GM23338 (cell line): ENCODE measurements around the gene PARD6B. TPM values are rescaled to one million over a fixed set of nuclear protein-coding genes. Genes with fewer than 3 reads are reported as not detected.

Experiments
- ATAC-seq: fragments of 200-7000 bp; cut with Tn5 transposase; 3 replicates; pipeline ENCODE4 v1.9.1; 2020
- DNase-seq: peaks from one replicate; pipeline ENCODE4 v3.0.0-alpha.2; 2015; ENCODE audit warnings: low spot score
- H2AFZ ChIP-seq: fragments of 200-600 bp; sonication (generic); 2 replicates; pipeline ENCODE4 v1.8.0; 2016; ENCODE audit warnings: antibody characterized with exemption, mild to moderate bottlenecking, moderate library complexity
- H3F3A ChIP-seq: fragments of 200-600 bp; sonication (generic); replicated peaks from 2 replicates; pipeline ENCODE4 v1.8.0; 2017; ENCODE audit warnings: antibody characterized with exemption, mixed run types, low read depth
- H3K27ac ChIP-seq: fragments of 200-600 bp; sonication (generic); 2 replicates; pipeline ENCODE4 v1.6.1; 2016; ENCODE audit warnings: low read depth
- H3K27me3 ChIP-seq: fragments of 200-600 bp; sonication (generic); 2 replicates; pipeline ENCODE4 v1.8.0; 2016; ENCODE audit warnings: mild to moderate bottlenecking, mixed run types, moderate library complexity; ENCODE audit not compliant: insufficient read depth
- H3K36me3 ChIP-seq: fragments of 200-600 bp; sonication (generic); 2 replicates; pipeline ENCODE4 v1.8.0; 2016; ENCODE audit warnings: mild to moderate bottlenecking; ENCODE audit not compliant: insufficient read depth
- H3K4me1 ChIP-seq: fragments of 200-600 bp; sonication (generic); 2 replicates; pipeline ENCODE4 v1.8.0; 2016; ENCODE audit warnings: mild to moderate bottlenecking, moderate library complexity; ENCODE audit not compliant: insufficient read depth
- H3K4me2 ChIP-seq: fragments of 200-600 bp; sonication (generic); 2 replicates; pipeline ENCODE4 v1.7.1; 2017; ENCODE audit warnings: mixed run types
- H3K4me3 ChIP-seq: fragments of 200-600 bp; sonication (generic); 2 replicates; pipeline ENCODE4 v1.6.1; 2016; ENCODE audit warnings: mixed run types
- H3K79me2 ChIP-seq: fragments of 200-600 bp; sonication (generic); replicated peaks from 2 replicates; pipeline ENCODE4 v1.8.0; 2017; ENCODE audit warnings: mild to moderate bottlenecking; ENCODE audit not compliant: insufficient read depth
- H3K9me2 ChIP-seq: fragments of 200-600 bp; sonication (generic); 2 replicates; pipeline ENCODE4 v1.8.0; 2017; ENCODE audit not compliant: insufficient read depth
- H4K20me1 ChIP-seq: fragments of 200-600 bp; sonication (generic); replicated peaks from 2 replicates; pipeline ENCODE4 v1.8.0; 2017; ENCODE audit warnings: mild to moderate bottlenecking; ENCODE audit not compliant: insufficient read depth
- H3K27ac Mint-ChIP-seq: 2 replicates; pipeline ENCODE4 v1.8.0; 2020; ENCODE audit warnings: inconsistent platforms, mild to moderate bottlenecking, moderate library complexity, mixed read lengths
- H3K27me3 Mint-ChIP-seq: 3 replicates; pipeline ENCODE4 v1.8.0; 2022; ENCODE audit warnings: low read depth, mild to moderate bottlenecking, moderate library complexity, mixed read lengths, inconsistent platforms; ENCODE audit not compliant: insufficient read depth, poor library complexity
- H3K36me3 Mint-ChIP-seq: 3 replicates; pipeline ENCODE4 v1.8.0; 2021; ENCODE audit warnings: low read depth, mild to moderate bottlenecking, inconsistent platforms, moderate library complexity, mixed read lengths
- H3K4me1 Mint-ChIP-seq: 3 replicates; pipeline ENCODE4 v1.8.0; 2020; ENCODE audit warnings: mild to moderate bottlenecking, inconsistent platforms, mixed read lengths
- H3K4me3 Mint-ChIP-seq: 3 replicates; pipeline ENCODE4 v1.8.0; 2021; ENCODE audit warnings: moderate library complexity, mild to moderate bottlenecking, inconsistent platforms, mixed read lengths
- H3K9me3 Mint-ChIP-seq: 3 replicates; pipeline ENCODE4 v1.8.0; 2020; ENCODE audit warnings: moderate library complexity, mild to moderate bottlenecking, inconsistent platforms, mixed read lengths
- ETS1 ChIP-seq: IDR thresholded peaks from 2 replicates; pipeline ENCODE4 v1.6.1; 2016; ENCODE audit warnings: antibody characterized with exemption
- EZH2 ChIP-seq: fragments of 200-600 bp; sonication (generic); IDR thresholded peaks from one replicate; pipeline ENCODE4 v1.8.0; 2017; ENCODE audit warnings: antibody characterized with exemption, mild to moderate bottlenecking, low read depth; ENCODE audit not compliant: unreplicated experiment
- JUNB ChIP-seq: IDR thresholded peaks from one replicate; pipeline ENCODE4 v1.6.1; 2016; ENCODE audit warnings: antibody characterized with exemption; ENCODE audit not compliant: unreplicated experiment
- POLR2AphosphoS5 ChIP-seq: IDR thresholded peaks from 2 replicates; pipeline ENCODE4 v1.6.1; 2016; ENCODE audit warnings: antibody characterized with exemption, low read depth
- STAT1 ChIP-seq: IDR thresholded peaks from one replicate; pipeline ENCODE4 v1.6.1; 2016; ENCODE audit warnings: antibody characterized with exemption; ENCODE audit not compliant: unreplicated experiment
- ZNF331 ChIP-seq: fragments of 250-450 bp; sonication (Bioruptor Pico); IDR thresholded peaks from 2 replicates; pipeline ENCODE4 v1.5.0; 2020; ENCODE audit warnings: low read depth, mild to moderate bottlenecking, moderate library complexity
- ZNF462 ChIP-seq: fragments of 250-450 bp; sonication (Bioruptor Pico); IDR thresholded peaks from 2 replicates; pipeline ENCODE4 v1.5.0; 2020; ENCODE audit warnings: mild to moderate bottlenecking, moderate library complexity
- polyA plus RNA-seq: library from polyadenylated mRNA; unstranded; fragments of >200 nt; fragmentation: Nextera tagmentation; extraction: Ambion mirVana; gene quantifications from 2 replicates; pipeline ENCODE4 v1.2.1, GENCODE V29; 2016
- total RNA-seq: library from RNA; depleted of rRNA; stranded (reverse); fragments of >200 nt; shearing (Covaris generic); gene quantifications from 2 replicates; pipeline ENCODE4 v1.2.3, GENCODE V29; 2014

Gene PARD6B
- total and polyA plus RNA-seq, 2 experiments from 2014 or later, result 23.5 to 29.2 TPM

- no peak for TF ChIP-seq ZNF462
Measured at GRCh38 chr20:50799176-50799889, 68.0 kb downstream of the PARD6B start (continued).

- ATAC-seq (peak; percentile 13), DNase-seq (no peak)
- H3F3A ChIP-seq, result peaks cover 21% of the 10 kb centered on the region; the same call in 1 of the 2 replicates
- Mint-ChIP-seq H3K4me3 (no peak overlapping the region), H3K27me3 (peaks cover 8% of the 10 kb centered on the region), H3K4me1 (peaks cover 26% of the 10 kb centered on the region), H3K9me3 (no peaks in the 10 kb centered on the region), H3K27ac (no peak overlapping the region), H3K36me3 (no peaks in the 10 kb centered on the region)
- H2AFZ ChIP-seq, result no peak overlapping the region
- H3K4me1 ChIP-seq, result peaks cover 19% of the 10 kb centered on the region
- H3K27ac ChIP-seq, result no peak overlapping the region
- peaks cover 9% of the 10 kb centered on the region for H3K79me2 ChIP-seq
- no peaks in the 10 kb centered on the region; the same call in none of the 2 replicates for H4K20me1 ChIP-seq
- H3K9me2 ChIP-seq, result no peaks in the 10 kb centered on the region
- 0 out of 2 replicates have a peak, but pooled peaks cover 4% of the 10 kb centered on the region for H3K27me3 ChIP-seq
- no peak overlapping the region for H3K4me2 ChIP-seq
- no peaks in the 10 kb centered on the region for H3K36me3 ChIP-seq
- no peak overlapping the region for H3K4me3 ChIP-seq
- no peak for TF ChIP-seq ZNF331 (CRISPR knock-in tag)
- TF ChIP-seq STAT1, result no peak
- no peak for TF ChIP-seq EZH2
- TF ChIP-seq JUNB, result no peak
- TF ChIP-seq ETS1, result no peak
- no peak for TF ChIP-seq ZNF462
- TF ChIP-seq POLR2AphosphoS5, result no peak
Measured at GRCh38 chr20:50799890-50800550, 68.6 kb downstream of the PARD6B start.
